Large intestine (tissue), 3 donors: ENCODE results near the gene TENM4. TPM values are rescaled to one million over a fixed set of nuclear protein-coding genes. Genes with fewer than 3 reads are reported as not detected.
A peak's percentile ranks its signal among the peaks of the same experiment; 100 is the strongest.

ENCODE experiments used
- DNase-seq, 2 donors: peaks; one replicate each; pipeline versions ENCODE4 v3.0.0 to v3.0.0-alpha.2; 2013
- H3K27ac ChIP-seq: one replicate; pipeline ENCODE4 v1.5.1; 2013; ENCODE audit warnings: low read length
- H3K27me3 ChIP-seq: 2 replicates; pipeline ENCODE4 v1.6.1; 2013; ENCODE audit warnings: low read length; ENCODE audit not compliant: control insufficient read depth, insufficient read depth
- H3K36me3 ChIP-seq: 2 replicates; pipeline ENCODE4 v1.6.1; 2013; ENCODE audit warnings: low read length; ENCODE audit not compliant: control insufficient read depth, insufficient read depth
- H3K4me1 ChIP-seq: one replicate; pipeline ENCODE4 v1.6.1; 2013; ENCODE audit warnings: low read length; ENCODE audit not compliant: control insufficient read depth, insufficient read depth
- H3K4me3 ChIP-seq: one replicate; pipeline ENCODE4 v1.5.1; 2013; ENCODE audit warnings: low read length
- H3K9me3 ChIP-seq: one replicate; pipeline ENCODE4 v1.6.1; 2013; ENCODE audit warnings: mild to moderate bottlenecking, low read depth, low read length, moderate library complexity; ENCODE audit not compliant: control insufficient read depth
- WGBS: methylation state at CpG from one replicate; pipeline ENCODE4 v1.1.5; 2013; ENCODE audit warnings: low lambda C conversion rate; ENCODE audit not compliant: insufficient coverage; 5-methylcytosine and 5-hydroxymethylcytosine counted together
- polyA plus RNA-seq: library from polyadenylated mRNA; unstranded; fragments of 120-200 nt; gene quantifications from one replicate; pipeline ENCODE4 v1.2.1, GENCODE V29; 2013

Gene TENM4
- polyA plus RNA-seq, 1 donor: 2.1 TPM

GRCh38 chr11:79436919-79437277 lies 3.9 kb downstream of the TENM4 start:
- no peaks in the 10 kb centered on the region for H3K36me3 ChIP-seq
- no CpG with 5 or more reads among the region's 10 CpGs for WGBS
- peaks cover 21% of the 10 kb centered on the region for H3K4me1 ChIP-seq
- H3K27me3 ChIP-seq: peaks cover 74% of the 10 kb centered on the region
- DNase-seq: no peak
- H3K27ac ChIP-seq: no peak overlapping the region
- H3K4me3 ChIP-seq: peak overlapping the region; percentile 17
- no peaks in the 10 kb centered on the region for H3K9me3 ChIP-seq

GRCh38 chr11:79434283-79434682 lies 6.5 kb downstream of the TENM4 start:
- Histone ChIP-seq H3K27ac (no peak overlapping the region), H3K27me3 (peaks cover 51% of the 10 kb centered on the region), H3K4me3 (no peak overlapping the region), H3K9me3 (no peaks in the 10 kb centered on the region), H3K36me3 (no peaks in the 10 kb centered on the region), H3K4me1 (peaks cover 16% of the 10 kb centered on the region)
- no peak for DNase-seq
- WGBS: no CpG with 5 or more reads among the region's 2 CpGs

- WGBS: no CpG with 5 or more reads among the region's 2 CpGs
- H3K27ac ChIP-seq: no peak overlapping the region
- H3K36me3 ChIP-seq: no peaks in the 10 kb centered on the region
- no peak for DNase-seq
- H3K27me3 ChIP-seq: peaks cover 30% of the 10 kb centered on the region
- no peak overlapping the region for H3K4me3 ChIP-seq
- H3K4me1 ChIP-seq: peaks cover 5% of the 10 kb centered on the region
- no peaks in the 10 kb centered on the region for H3K9me3 ChIP-seq
Observed at GRCh38 chr11:79432138-79432537, 8.7 kb downstream of the TENM4 start.

DNA sequence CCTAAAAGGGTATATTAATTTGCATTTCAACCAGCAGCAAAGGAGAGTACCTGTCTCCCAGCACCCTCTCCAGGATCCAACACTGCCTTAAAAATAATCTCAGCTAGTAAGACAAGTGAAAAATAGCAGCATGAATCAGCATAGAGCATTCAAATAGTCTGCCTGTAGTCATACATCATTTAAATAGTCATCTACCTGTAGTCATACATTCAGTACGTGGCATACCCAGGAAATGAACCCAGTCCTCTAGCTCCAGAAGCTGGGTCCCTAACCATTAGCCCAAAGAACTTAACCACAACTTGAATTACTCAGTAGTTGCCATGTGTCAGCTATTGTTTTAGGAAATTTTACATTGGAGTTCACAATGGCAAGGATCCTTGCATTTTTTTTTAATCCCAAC lies 9.3 kb downstream of the TENM4 start:
- WGBS: no CpG with 5 or more reads among the region's 1 CpG
- peaks cover 24% of the 10 kb centered on the region for H3K27me3 ChIP-seq

DNA sequence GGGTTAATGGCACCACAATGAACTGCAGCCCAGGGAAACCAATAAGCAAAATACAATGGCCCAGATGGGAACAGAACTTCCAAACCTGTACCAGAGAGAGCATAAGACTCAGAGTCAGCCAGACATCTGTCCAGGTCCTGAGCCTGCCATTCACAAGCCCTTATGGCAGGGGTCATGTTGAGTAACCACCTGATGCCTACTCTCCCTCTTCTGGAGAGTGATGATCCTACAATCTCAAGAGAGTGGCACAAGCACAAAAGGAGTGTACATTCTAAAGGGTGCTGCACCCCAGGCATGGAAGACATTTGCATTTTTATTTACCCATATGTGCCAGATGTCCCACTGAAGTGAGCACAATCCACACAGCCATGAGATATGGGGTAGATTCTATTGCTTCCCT lies 10.6 kb downstream of the TENM4 start:
- no peaks in the 10 kb centered on the region for H3K4me1 ChIP-seq
- H3K27ac ChIP-seq: no peak overlapping the region
- no peaks in the 10 kb centered on the region for H3K9me3 ChIP-seq
- H3K4me3 ChIP-seq: no peak overlapping the region
- H3K36me3 ChIP-seq: no peaks in the 10 kb centered on the region
- DNase-seq: no peak
- peaks cover 11% of the 10 kb centered on the region for H3K27me3 ChIP-seq

More for the DNA sequence above, 9.3 kb downstream of the TENM4 start:
- no peaks in the 10 kb centered on the region for H3K36me3 ChIP-seq
- DNase-seq: no peak
- H3K9me3 ChIP-seq: no peaks in the 10 kb centered on the region
- no peak overlapping the region for H3K4me3 ChIP-seq
- H3K27ac ChIP-seq: no peak overlapping the region
- H3K4me1 ChIP-seq: no peaks in the 10 kb centered on the region

GRCh38 chr11:79428406-79428805 lies 12.4 kb downstream of the TENM4 start:
- H3K4me3 ChIP-seq: no peak overlapping the region
- WGBS: no CpG with 5 or more reads among the region's 1 CpG
- H3K36me3 ChIP-seq: no peaks in the 10 kb centered on the region
- H3K27ac ChIP-seq: no peak overlapping the region
- H3K27me3 ChIP-seq: no peaks in the 10 kb centered on the region
- H3K4me1 ChIP-seq: no peaks in the 10 kb centered on the region
- no peaks in the 10 kb centered on the region for H3K9me3 ChIP-seq
- no peak for DNase-seq

GRCh38 chr11:79427611-79428327 lies 13.1 kb downstream of the TENM4 start:
- H3K27me3 ChIP-seq: no peaks in the 10 kb centered on the region
- no peaks in the 10 kb centered on the region for H3K4me1 ChIP-seq
- no peak overlapping the region for H3K4me3 ChIP-seq
- no peak overlapping the region for H3K27ac ChIP-seq
- DNase-seq: no peak
- no peaks in the 10 kb centered on the region for H3K9me3 ChIP-seq
- 80% methylated on average over 1 of the region's 5 CpGs for WGBS
- H3K36me3 ChIP-seq: no peaks in the 10 kb centered on the region

DNA sequence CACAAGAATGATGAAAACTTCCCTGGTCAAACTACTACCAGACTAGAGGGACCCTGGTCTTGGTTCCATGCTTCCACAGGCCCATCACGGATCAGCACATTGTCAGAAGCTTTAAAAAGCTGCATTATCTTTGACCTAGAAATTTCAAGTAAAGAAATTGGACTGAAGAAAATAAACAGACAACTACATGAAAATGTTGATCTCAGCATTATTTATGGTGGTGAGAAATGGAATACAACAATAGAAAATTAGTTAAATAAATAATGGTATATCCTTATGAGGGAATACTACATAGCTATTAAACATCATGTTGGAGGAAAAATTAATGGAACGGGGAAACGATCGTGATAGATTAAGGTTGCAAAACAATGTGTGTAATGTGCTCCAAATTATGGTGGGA lies 13.7 kb downstream of the TENM4 start:
- Histone ChIP-seq H3K36me3 (no peaks in the 10 kb centered on the region), H3K4me1 (no peaks in the 10 kb centered on the region), H3K4me3 (no peak overlapping the region), H3K9me3 (no peaks in the 10 kb centered on the region), H3K27ac (no peak overlapping the region), H3K27me3 (no peaks in the 10 kb centered on the region)
- DNase-seq: no peak
- WGBS: 90% methylated on average over 2 of the region's 4 CpGs

GRCh38 chr11:79425463-79425862 lies 15.4 kb downstream of the TENM4 start:
- H3K4me1 ChIP-seq: no peaks in the 10 kb centered on the region
- no peak overlapping the region for H3K27ac ChIP-seq
- no peak for DNase-seq
- H3K9me3 ChIP-seq: no peaks in the 10 kb centered on the region
- H3K4me3 ChIP-seq: no peak overlapping the region
- H3K27me3 ChIP-seq: no peaks in the 10 kb centered on the region
- no peaks in the 10 kb centered on the region for H3K36me3 ChIP-seq
- no CpG with 5 or more reads among the region's 2 CpGs for WGBS

DNA sequence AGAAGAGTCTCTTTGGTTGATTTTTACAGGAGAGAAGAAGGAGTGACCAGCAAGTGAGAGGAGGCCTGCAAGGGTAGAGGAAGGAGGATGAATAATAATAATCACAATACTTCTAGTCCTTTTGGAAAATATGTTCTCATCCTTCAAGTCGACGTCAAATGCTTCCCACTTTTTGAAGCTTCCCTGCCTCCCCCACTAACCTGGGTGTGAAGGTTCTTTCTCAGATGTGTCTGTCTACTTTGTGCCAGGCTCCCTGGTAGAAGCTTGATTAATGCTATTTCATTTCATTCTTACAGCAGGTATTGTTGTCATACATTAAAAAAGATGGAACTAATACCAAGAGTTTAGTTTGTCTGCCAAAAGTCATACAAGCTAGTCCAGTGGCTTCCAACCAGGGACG lies 17.1 kb downstream of the TENM4 start:
- H3K4me3 ChIP-seq: no peak overlapping the region
- H3K9me3 ChIP-seq: no peaks in the 10 kb centered on the region
- no peak for DNase-seq
- H3K27ac ChIP-seq: no peak overlapping the region
- H3K27me3 ChIP-seq: peaks cover 4% of the 10 kb centered on the region
- WGBS: 100% methylated on average over 1 of the region's 3 CpGs
- no peaks in the 10 kb centered on the region for H3K4me1 ChIP-seq
- H3K36me3 ChIP-seq: no peaks in the 10 kb centered on the region

DNA sequence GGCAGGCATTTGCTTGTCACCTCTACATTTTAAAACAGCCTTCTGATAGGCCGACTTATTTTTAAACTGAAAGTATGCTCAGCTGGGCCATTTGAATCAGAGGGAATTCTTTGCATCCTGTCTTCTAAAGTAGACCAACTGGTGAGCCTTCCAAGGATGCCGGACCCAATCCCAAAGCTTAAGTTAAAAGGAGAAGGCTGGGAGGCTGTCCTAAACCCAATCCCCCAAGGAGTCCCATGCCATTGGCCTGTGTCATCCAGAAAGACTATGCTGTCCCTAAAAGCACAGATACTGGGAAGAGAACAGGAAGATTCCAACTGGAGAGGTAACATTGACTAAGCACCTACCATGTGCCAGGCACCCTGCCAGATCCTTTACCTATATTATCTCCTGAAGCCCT lies 18.0 kb downstream of the TENM4 start:
- no peak for DNase-seq
- H3K36me3 ChIP-seq: no peaks in the 10 kb centered on the region
- no peak overlapping the region for H3K4me3 ChIP-seq
- H3K27me3 ChIP-seq: peaks cover 4% of the 10 kb centered on the region
- H3K27ac ChIP-seq: no peak overlapping the region
- WGBS: no CpG with 5 or more reads among the region's 2 CpGs
- H3K9me3 ChIP-seq: no peaks in the 10 kb centered on the region
- no peaks in the 10 kb centered on the region for H3K4me1 ChIP-seq
